Fibroblast of skin of left quadriceps (primary cell): ENCODE data around the gene TES.
"Not testable (repeated sequence)": the region's sequence is repeated elsewhere in the genome, so short reads cannot be mapped to it uniquely, and the experiment has no call there.

Experiments used
- DNase-seq, 2 experiments: peaks; one replicate each; pipeline ENCODE4 v3.0.0-alpha.2; 2013; ENCODE audit warnings: low read depth in 2 of 2

The TES gene

GRCh38 chr7:116210345-116211005 is at the start of gene TES:
Gene TES (plus strand): TSS chr7:116210539. CDS start chr7:116210708, 169 bp downstream.
- DNase-seq: no peak

- DNase-seq: no peak
Observed at GRCh38 chr7:116161728-116162127, 48.6 kb upstream of the TES start.

GRCh38 chr7:116162254-116162653 is 48.1 kb upstream of the TES start:
- DNase-seq: no peak

- DNase-seq: no peak
Observed at GRCh38 chr7:116162992-116163391, 47.3 kb upstream of the TES start.

- no peak for DNase-seq
Observed at GRCh38 chr7:116164552-116165306, 45.6 kb upstream of the TES start.

- DNase-seq: no peak
Observed at GRCh38 chr7:116165717-116166116, 44.6 kb upstream of the TES start.

- no peak for DNase-seq
Observed at GRCh38 chr7:116166156-116166555, 44.2 kb upstream of the TES start.

GRCh38 chr7:116167177-116167576 is 43.2 kb upstream of the TES start:
- no peak for DNase-seq

- DNase-seq: no peak
Observed at GRCh38 chr7:116169060-116169459, 41.3 kb upstream of the TES start.

- no peak for DNase-seq
Observed at GRCh38 chr7:116170180-116170579, 40.2 kb upstream of the TES start.

GRCh38 chr7:116171094-116171493 is 39.2 kb upstream of the TES start:
- no peak for DNase-seq

GRCh38 chr7:116172353-116172752 is 38.0 kb upstream of the TES start:
- no peak for DNase-seq

- DNase-seq: no peak
Observed at GRCh38 chr7:116173051-116174028, 37.0 kb upstream of the TES start.

- DNase-seq: not testable (repeated sequence)
Observed at GRCh38 chr7:116175095-116175494, 35.2 kb upstream of the TES start.

- DNase-seq: no peak
Observed at GRCh38 chr7:116176226-116176625, 34.1 kb upstream of the TES start.

GRCh38 chr7:116177009-116177408 is 33.3 kb upstream of the TES start:
- peak; percentile 59 to 61 for DNase-seq

- DNase-seq: peak in 1 of 2 experiments; percentile 51
Observed at GRCh38 chr7:116180302-116180701, 30.0 kb upstream of the TES start.

GRCh38 chr7:116182023-116182422 is 28.3 kb upstream of the TES start:
- DNase-seq: no peak

GRCh38 chr7:116185450-116185849 is 24.9 kb upstream of the TES start:
- DNase-seq: no peak

GRCh38 chr7:116185956-116186355 is 24.4 kb upstream of the TES start:
- no peak for DNase-seq

- no peak for DNase-seq
Observed at GRCh38 chr7:116187400-116187799, 22.9 kb upstream of the TES start.
